ENCODE measurements around the gene CRIM1. TPM values are rescaled to one million over a fixed set of nuclear protein-coding genes. Genes with fewer than 3 reads are reported as not detected.
A peak's percentile ranks its signal among the peaks of the same experiment; 100 is the strongest.
"Not testable (repeated sequence)": the region's sequence is repeated elsewhere in the genome, so short reads cannot be mapped to it uniquely, and the experiment has no call there.

The CRIM1 gene
- total RNA-seq, 1 experiment from 2014 or later, result 21.7 TPM

GRCh38 chr2:36351291-36351690 is 4.3 kb upstream of the CRIM1 start:
- no peak for DNase-seq (ENCODE audit: low spot score)

- peak; percentile 53 for DNase-seq (ENCODE audit: low spot score)
Measured at GRCh38 chr2:36351736-36352349, 3.7 kb upstream of the CRIM1 start.

GRCh38 chr2:36352701-36353100 is 2.9 kb upstream of the CRIM1 start:
- no peak for DNase-seq (ENCODE audit: low spot score)

GRCh38 chr2:36354811-36355150 is 797 bp upstream of the CRIM1 start:
- peak; percentile 26 for DNase-seq (ENCODE audit: low spot score)

- DNase-seq (ENCODE audit: low spot score), result no peak
Measured at GRCh38 chr2:36355890-36356297, 316 bp downstream of the CRIM1 start.

- peak; percentile 51 for DNase-seq (ENCODE audit: low spot score)
Measured at GRCh38 chr2:36356298-36356989, 866 bp downstream of the CRIM1 start.

GRCh38 chr2:36356990-36357846 is 1.6 kb downstream of the CRIM1 start:
- peak; percentile 66 for DNase-seq (ENCODE audit: low spot score)

- peak; percentile 71 for DNase-seq (ENCODE audit: low spot score)
Measured at GRCh38 chr2:36357847-36358659, 2.5 kb downstream of the CRIM1 start.

- no peak for DNase-seq (ENCODE audit: low spot score)
Measured at GRCh38 chr2:36359067-36359466, 3.5 kb downstream of the CRIM1 start.

GRCh38 chr2:36360063-36360462 is 4.5 kb downstream of the CRIM1 start:
- no peak for DNase-seq (ENCODE audit: low spot score)

GRCh38 chr2:36360834-36361233 is 5.3 kb downstream of the CRIM1 start:
- no peak for DNase-seq (ENCODE audit: low spot score)

GRCh38 chr2:36361396-36361795 is 5.8 kb downstream of the CRIM1 start:
- DNase-seq (ENCODE audit: low spot score), result no peak

GRCh38 chr2:36362291-36362690 is 6.7 kb downstream of the CRIM1 start:
- DNase-seq (ENCODE audit: low spot score), result no peak

- not testable (repeated sequence) for DNase-seq (ENCODE audit: low spot score)
Measured at GRCh38 chr2:36363085-36363484, 7.5 kb downstream of the CRIM1 start.

GRCh38 chr2:36366491-36367120 is 11.0 kb downstream of the CRIM1 start:
- DNase-seq (ENCODE audit: low spot score), result no peak

- no peak for DNase-seq (ENCODE audit: low spot score)
Measured at GRCh38 chr2:36367486-36367885, 11.9 kb downstream of the CRIM1 start.

- DNase-seq (ENCODE audit: low spot score), result no peak
Measured at GRCh38 chr2:36367895-36368353, 12.3 kb downstream of the CRIM1 start.

- DNase-seq (ENCODE audit: low spot score), result no peak
Measured at GRCh38 chr2:36368438-36368837, 12.9 kb downstream of the CRIM1 start.

- DNase-seq (ENCODE audit: low spot score), result no peak
Measured at GRCh38 chr2:36369163-36369562, 13.6 kb downstream of the CRIM1 start.

GRCh38 chr2:36369716-36370115 is 14.1 kb downstream of the CRIM1 start:
- DNase-seq (ENCODE audit: low spot score), result no peak

- no peak for DNase-seq (ENCODE audit: low spot score)
Measured at GRCh38 chr2:36370281-36370680, 14.7 kb downstream of the CRIM1 start.

Data from HT-29 (cell line).